Stomach (tissue), 9 donors: ENCODE data around the gene CYSTM1. TPM values are rescaled to one million over a fixed set of nuclear protein-coding genes. Genes with fewer than 3 reads are reported as not detected.

Experiments
- DNase-seq, 2 donors: peaks; one replicate each; pipeline versions ENCODE4 v3.0.0 to v3.0.0-alpha.2; 2013 to 2019
- H3K27ac ChIP-seq, 5 donors: fragments of 200-600 bp in 4 of 5; sonication (generic) in 4 of 5; one replicate each; pipeline ENCODE4 v1.5.1; 2013 to 2019; ENCODE audit warnings: mild to moderate bottlenecking in 1 of 5, moderate library complexity in 1 of 5
- H3K27me3 ChIP-seq, 3 donors: fragments of 200-600 bp; sonication (generic); one replicate each; pipeline ENCODE4 v1.5.1; 2017 to 2019; ENCODE audit warnings: mixed run types in 1 of 3
- H3K36me3 ChIP-seq, 4 donors: fragments of 200-600 bp; sonication (generic); 1 replicate in 3 of 4; 2 replicates in 1 of 4; pipeline ENCODE4 v1.5.1; 2016 to 2019
- H3K4me1 ChIP-seq, 4 donors: fragments of 200-600 bp; sonication (generic); one replicate each; pipeline ENCODE4 v1.5.1; 2016 to 2019
- H3K4me3 ChIP-seq, 4 donors: fragments of 200-600 bp; sonication (generic) in 3 of 4; one replicate each; pipeline ENCODE4 v1.5.1; 2016 to 2019; ENCODE audit warnings: mild to moderate bottlenecking in 1 of 4
- H3K9me3 ChIP-seq, 4 donors: fragments of 200-600 bp; sonication (generic); one replicate each; pipeline ENCODE4 v1.5.1; 2016 to 2019
- CTCF ChIP-seq, 7 experiments: fragments of 450-650 bp in 4 of 7; fragments of 200-600 bp in 3 of 7; sonication (generic) in 3 of 7; IDR thresholded peaks; one replicate each; pipeline ENCODE4 v1.5.1; 2016 to 2019; ENCODE audit warnings: antibody characterized with exemption in 7 of 7, control low read depth in 2 of 7, mild to moderate bottlenecking in 1 of 7
- EP300 ChIP-seq: sonication (generic); formaldehyde crosslinking; IDR thresholded peaks from one replicate; pipeline ENCODE4 v1.6.1; 2017; ENCODE audit warnings: antibody characterized with exemption
- POLR2A ChIP-seq, 4 donors: fragments of 450-650 bp; IDR thresholded peaks; one replicate each; pipeline ENCODE4 v1.6.1; 2016; ENCODE audit warnings: antibody characterized with exemption in 4 of 4, control low read depth in 2 of 4, mild to moderate bottlenecking in 1 of 4, moderate library complexity in 1 of 4
- POLR2AphosphoS5 ChIP-seq, 3 donors: sonication (generic); formaldehyde crosslinking; IDR thresholded peaks; one replicate each; pipeline ENCODE4 v1.6.1; 2016; ENCODE audit warnings: antibody characterized with exemption in 3 of 3
- WGBS, 5 donors: extraction: QIAGEN DNeasy Blood & Tissue Kit in 3 of 5; methylation state at CpG; one replicate each; pipeline versions ENCODE4 v1.1.5 to v1.1.7; 2013 to 2018; 5-methylcytosine and 5-hydroxymethylcytosine counted together
- intact Hi-C: fragments of 100-400 bp; cut with DNase I; formaldehyde crosslinking; loops from one replicate; pipeline ENCODE4 v1.15.1; 2023; ENCODE audit warnings: low total_unique reads
- polyA plus RNA-seq, 3 donors: library from polyadenylated mRNA; stranded (reverse); fragments of 200-250 nt; gene quantifications; one replicate each; pipeline ENCODE4 v1.2.3, GENCODE V29; 2013
- total RNA-seq, 5 donors: library from RNA; depleted of rRNA; stranded (reverse); fragments of >200 nt; gene quantifications; one replicate each; pipeline versions ENCODE4 v1.1.0 to v1.2.3, GENCODE V29; 2014 to 2016
- donor health status: healthy with polysubstance abuse.
- donor health status: Bipolar disorder and iron deficiency.
- donor health status: healthy.

The CYSTM1 gene
- total and polyA plus RNA-seq, 8 donors = 23.2 to 3,028 (median 321) TPM

GRCh38 chr5:140214831-140215230, 39.8 kb downstream of the CYSTM1 start:
- Histone ChIP-seq H3K36me3 (peaks cover 0 to 36% (median 23%) of the 10 kb centered on the region in 4 donors), H3K27ac (peak overlapping the region; percentile 75 to 95 (median 84)), H3K4me3 (no peak overlapping the region), H3K4me1 (peaks cover 47 to 85% (median 59%) of the 10 kb centered on the region in 4 donors), H3K27me3 (no peaks in the 10 kb centered on the region), H3K9me3 (no peaks in the 10 kb centered on the region)
- no peak for TF ChIP-seq CTCF (IDR thresholded peaks at IDR 0.05)
- TF ChIP-seq POLR2AphosphoS5 (IDR thresholded peaks at IDR 0.05) = peak in 1 of 3 donors; percentile 5
- DNase-seq = peak in 1 of 2 donors; percentile 76
- intact Hi-C loops = no loop called here
- WGBS, 5 donors = 27 to 52% (median 44%) methylated on average over 4 of the region's 4 CpGs

GRCh38 chr5:140215276-140215675, 40.3 kb downstream of the CYSTM1 start:
- intact Hi-C loops = no loop called here
- peak overlapping the region; percentile 80 to 95 (median 84) for H3K27ac ChIP-seq
- peaks cover 51 to 89% (median 63%) of the 10 kb centered on the region in 4 donors for H3K4me1 ChIP-seq
- TF ChIP-seq POLR2AphosphoS5 (IDR thresholded peaks at IDR 0.05) (no peak), EP300 (no peak), CTCF (IDR thresholded peaks at IDR 0.05) (no peak), POLR2A (IDR thresholded peaks at IDR 0.05) (no peak)
- DNase-seq = no peak
- WGBS, 5 donors = 46 to 76% (median 56%) methylated on average over 1 of the region's 1 CpG
- no peak overlapping the region for H3K4me3 ChIP-seq
- no peaks in the 10 kb centered on the region for H3K9me3 ChIP-seq
- no peaks in the 10 kb centered on the region for H3K27me3 ChIP-seq
- peaks cover 0 to 31% (median 22%) of the 10 kb centered on the region in 4 donors for H3K36me3 ChIP-seq

- H3K36me3 ChIP-seq = peaks cover 0 to 18% (median 9%) of the 10 kb centered on the region in 4 donors
- H3K4me1 ChIP-seq = peaks cover 64 to 98% (median 76%) of the 10 kb centered on the region in 4 donors
- peak overlapping the region; percentile 81 to 98 (median 85) for H3K27ac ChIP-seq
- intact Hi-C loops = no loop called here
- no peaks in the 10 kb centered on the region for H3K27me3 ChIP-seq
- TF ChIP-seq POLR2A (IDR thresholded peaks at IDR 0.05) = no peak
- TF ChIP-seq POLR2AphosphoS5 (IDR thresholded peaks at IDR 0.05) = peak in 2 of 3 donors; percentile 92 to 96
- H3K9me3 ChIP-seq = no peaks in the 10 kb centered on the region
- WGBS, 5 donors = 29 to 51% (median 46%) methylated on average over 5 of the region's 5 CpGs
- DNase-seq = peak; percentile 77
- no peak overlapping the region for H3K4me3 ChIP-seq
Measured at GRCh38 chr5:140216478-140217074, 41.6 kb downstream of the CYSTM1 start.

GRCh38 chr5:140217299-140218026, 42.5 kb downstream of the CYSTM1 start:
- Histone ChIP-seq H3K4me3 (no peak overlapping the region), H3K27me3 (no peaks in the 10 kb centered on the region), H3K4me1 (peaks cover 73 to 98% (median 85%) of the 10 kb centered on the region in 4 donors), H3K36me3 (peaks cover 0 to 9% (median under 1%) of the 10 kb centered on the region in 4 donors), H3K9me3 (no peaks in the 10 kb centered on the region), H3K27ac (peak overlapping the region; percentile 81 to 96 (median 85))
- no peak for DNase-seq
- TF ChIP-seq POLR2AphosphoS5 (IDR thresholded peaks at IDR 0.05) (no peak), EP300 (no peak), CTCF (IDR thresholded peaks at IDR 0.05) (no peak), POLR2A (IDR thresholded peaks at IDR 0.05) (no peak)
- intact Hi-C loops = no loop called here
- WGBS, 5 donors = 66 to 89% (median 80%) methylated on average over 1 of the region's 1 CpG
